Neural crest cell (in vitro differentiated cells): Measurements from ENCODE around the gene CCDC89. TPM values are rescaled to one million over a fixed set of nuclear protein-coding genes. Genes with fewer than 3 reads are reported as not detected.
"Not testable (repeated sequence)": the region's sequence is repeated elsewhere in the genome, so short reads cannot be mapped to it uniquely, and the experiment has no call there.

ENCODE experiments used
- DNase-seq: peaks from one replicate; pipeline ENCODE4 v3.0.0; 2021; ENCODE audit warnings: low read depth, mixed read lengths, low spot score
- H3K27ac Mint-ChIP-seq: one replicate; pipeline ENCODE4 v1.8.0; 2021; ENCODE audit warnings: mild to moderate bottlenecking, mixed read lengths; ENCODE audit not compliant: unreplicated experiment
- H3K27me3 Mint-ChIP-seq: 2 replicates; pipeline ENCODE4 v1.8.0; 2021; ENCODE audit warnings: low read depth, mild to moderate bottlenecking, mixed read lengths
- H3K36me3 Mint-ChIP-seq: 2 replicates; pipeline ENCODE4 v1.8.0; 2021; ENCODE audit warnings: low read depth, mild to moderate bottlenecking, mixed read lengths
- H3K4me1 Mint-ChIP-seq: 2 replicates; pipeline ENCODE4 v1.8.0; 2021; ENCODE audit warnings: mixed read lengths
- H3K4me3 Mint-ChIP-seq: one replicate; pipeline ENCODE4 v1.8.0; 2021; ENCODE audit warnings: mild to moderate bottlenecking, mixed read lengths
- H3K9me3 Mint-ChIP-seq: 2 replicates; pipeline ENCODE4 v1.8.0; 2021; ENCODE audit warnings: mixed read lengths
- CTCF ChIP-seq: fragments of 200-600 bp; sonication (generic); conservative IDR thresholded peaks from 2 replicates; pipeline ENCODE4 v1.5.0; 2021; ENCODE audit warnings: antibody characterized with exemption, mild to moderate bottlenecking
- total RNA-seq: library from RNA; stranded (reverse); gene quantifications from 2 replicates; pipeline ENCODE4 v1.2.1, GENCODE V29; 2021

CCDC89 gene
- total RNA-seq, 1 donor from 2014 or later: not detected

- Mint-ChIP-seq H3K9me3 (no peaks in the 10 kb centered on the region), H3K27ac (no peak overlapping the region), H3K27me3 (no peaks in the 10 kb centered on the region), H3K36me3 (peaks cover 10% of the 10 kb centered on the region), H3K4me3 (no peak overlapping the region), H3K4me1 (peaks cover 40% of the 10 kb centered on the region)
- no peak for TF ChIP-seq CTCF
- DNase-seq: no peak
These were observed 27.8 kb downstream of the CCDC89 start for GRCh38 chr11:85658180-85658579.

GRCh38 chr11:85656777-85657176, 29.2 kb downstream of the CCDC89 start:
- peaks cover 5% of the 10 kb centered on the region for H3K36me3 Mint-ChIP-seq
- no peak for TF ChIP-seq CTCF
- H3K4me1 Mint-ChIP-seq: peaks cover 29% of the 10 kb centered on the region
- H3K4me3 Mint-ChIP-seq: no peak overlapping the region
- no peak for DNase-seq
- H3K27me3 Mint-ChIP-seq: no peaks in the 10 kb centered on the region
- H3K27ac Mint-ChIP-seq: no peak overlapping the region
- H3K9me3 Mint-ChIP-seq: no peaks in the 10 kb centered on the region

DNA sequence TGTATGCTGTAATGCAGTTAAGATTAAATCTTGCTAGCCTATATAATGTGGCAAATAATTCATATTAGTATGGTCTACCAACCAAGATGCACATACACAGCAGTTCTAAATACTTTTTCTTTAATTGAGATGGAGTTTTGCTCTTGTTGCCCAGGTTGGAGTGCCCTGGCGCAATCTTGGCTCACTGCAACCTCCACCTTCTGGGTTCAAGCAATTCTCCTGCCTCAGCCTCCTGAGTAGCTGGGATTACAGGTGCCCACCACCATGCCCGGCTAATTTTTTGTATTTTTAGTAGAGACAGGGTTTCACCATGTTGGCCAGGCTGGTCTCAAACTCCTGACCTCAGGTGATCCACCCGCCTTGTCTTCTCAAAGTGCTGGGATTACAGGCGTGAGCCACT, 31.7 kb downstream of the CCDC89 start:
- H3K36me3 Mint-ChIP-seq, H3K27ac Mint-ChIP-seq, DNase-seq, H3K9me3 Mint-ChIP-seq, H3K4me3 Mint-ChIP-seq, H3K27me3 Mint-ChIP-seq: not testable (repeated sequence)
- peaks cover 10% of the 10 kb centered on the region for H3K4me1 Mint-ChIP-seq

DNA sequence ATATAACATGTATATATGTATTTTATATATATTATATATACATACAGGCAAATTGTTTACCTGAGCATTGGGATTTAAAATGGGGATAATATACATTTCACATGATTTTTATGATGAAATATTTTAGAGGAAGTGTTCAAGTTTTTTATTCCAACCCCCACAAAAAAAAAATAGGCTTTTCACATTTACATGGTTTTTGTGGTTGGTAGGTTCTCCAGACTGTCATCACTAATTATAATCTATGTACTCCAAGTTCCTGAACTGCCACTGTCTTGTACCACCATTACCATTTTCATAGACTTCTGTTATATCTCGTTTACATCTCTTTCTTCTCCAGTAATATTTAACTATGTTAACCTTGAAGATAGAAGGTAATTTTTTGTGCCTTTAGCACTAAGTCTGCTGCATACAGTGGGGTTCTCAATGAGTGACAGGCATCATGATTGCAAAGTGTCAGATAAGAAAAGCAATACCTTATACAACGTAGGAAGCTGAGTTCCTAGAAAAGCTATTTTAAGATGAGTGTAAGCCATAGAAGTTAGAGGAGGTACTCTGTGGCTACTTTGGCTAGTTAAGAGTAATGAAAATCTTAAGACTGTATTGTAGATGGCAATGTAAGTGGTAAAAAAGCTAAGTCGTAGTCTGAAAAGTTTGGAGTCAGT, 33.1 kb downstream of the CCDC89 start:
- TF ChIP-seq CTCF: no peak
- no peak overlapping the region for H3K4me3 Mint-ChIP-seq
- H3K4me1 Mint-ChIP-seq: peaks cover 16% of the 10 kb centered on the region
- no peaks in the 10 kb centered on the region for H3K36me3 Mint-ChIP-seq
- no peaks in the 10 kb centered on the region for H3K9me3 Mint-ChIP-seq
- H3K27me3 Mint-ChIP-seq: no peaks in the 10 kb centered on the region
- DNase-seq: no peak
- H3K27ac Mint-ChIP-seq: no peak overlapping the region

DNA sequence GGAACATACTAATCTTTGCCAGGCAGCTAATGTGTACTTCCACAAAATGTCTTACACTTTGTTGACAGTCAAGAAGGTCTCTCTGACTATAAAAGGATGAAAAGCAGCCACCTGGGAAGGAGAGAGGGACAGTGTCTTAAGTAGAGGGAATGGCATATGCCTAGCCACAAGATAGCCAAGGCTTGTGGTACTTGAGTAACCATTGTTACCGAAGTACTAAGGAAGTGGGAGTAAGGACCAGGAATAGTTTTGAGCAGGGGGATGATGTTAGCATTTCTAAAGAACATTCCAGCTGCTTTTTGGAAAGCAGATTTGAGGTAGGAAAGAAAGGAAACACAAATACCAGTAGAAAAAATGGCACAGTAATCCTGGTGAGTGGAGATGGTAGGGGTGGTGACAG, 34.9 kb downstream of the CCDC89 start:
- TF ChIP-seq CTCF: no peak
- Mint-ChIP-seq H3K27me3 (no peaks in the 10 kb centered on the region), H3K27ac (no peak overlapping the region), H3K4me1 (peaks cover 24% of the 10 kb centered on the region), H3K9me3 (no peaks in the 10 kb centered on the region), H3K36me3 (no peaks in the 10 kb centered on the region), H3K4me3 (no peak overlapping the region)
- no peak for DNase-seq

- Mint-ChIP-seq H3K4me3 (peak within 1 kb of the TSS; percentile 98), H3K27ac (peak within 1 kb of the TSS; percentile 99), H3K4me1 (peaks cover 24% of the 10 kb centered on the region), H3K36me3 (no peaks in the 10 kb centered on the region), H3K27me3 (peaks cover 31% of the 10 kb centered on the region), H3K9me3 (no peaks in the 10 kb centered on the region)
- DNase-seq: peak; percentile 74
- TF ChIP-seq CTCF: no peak
These were observed 38.2 kb downstream of the CCDC89 start, which contains the start of gene TMEM126A for GRCh38 chr11:85647604-85648299. Gene TMEM126A, plus strand, starts transcription at chr11:85647967. Its CDS starts 2,289 bp downstream, at chr11:85650256.
